ENCODE data around the gene FCGR2B.

DNA sequence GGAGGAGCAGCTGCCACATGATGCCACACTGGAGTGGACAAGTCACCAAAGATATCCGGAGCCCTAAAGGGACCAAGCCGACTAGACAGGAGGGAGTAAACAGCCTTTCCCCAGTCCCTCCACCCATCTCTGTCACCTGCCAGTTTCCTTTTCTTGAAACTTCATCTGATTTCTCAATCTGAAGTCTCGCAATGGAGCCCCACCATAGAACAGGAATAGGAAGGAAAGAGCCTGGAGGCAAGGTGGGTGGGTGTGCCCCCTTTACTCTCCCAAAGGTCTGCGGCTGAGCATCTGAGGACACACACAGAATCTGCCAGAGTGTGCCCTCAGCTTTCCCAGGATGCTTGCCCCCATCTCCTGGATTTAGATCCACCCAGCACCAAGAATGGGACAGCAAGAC lies 31.9 kb upstream of the FCGR2B start, which contains the start of gene FCGR3B:
- TF ChIP-seq, protein P1, sequence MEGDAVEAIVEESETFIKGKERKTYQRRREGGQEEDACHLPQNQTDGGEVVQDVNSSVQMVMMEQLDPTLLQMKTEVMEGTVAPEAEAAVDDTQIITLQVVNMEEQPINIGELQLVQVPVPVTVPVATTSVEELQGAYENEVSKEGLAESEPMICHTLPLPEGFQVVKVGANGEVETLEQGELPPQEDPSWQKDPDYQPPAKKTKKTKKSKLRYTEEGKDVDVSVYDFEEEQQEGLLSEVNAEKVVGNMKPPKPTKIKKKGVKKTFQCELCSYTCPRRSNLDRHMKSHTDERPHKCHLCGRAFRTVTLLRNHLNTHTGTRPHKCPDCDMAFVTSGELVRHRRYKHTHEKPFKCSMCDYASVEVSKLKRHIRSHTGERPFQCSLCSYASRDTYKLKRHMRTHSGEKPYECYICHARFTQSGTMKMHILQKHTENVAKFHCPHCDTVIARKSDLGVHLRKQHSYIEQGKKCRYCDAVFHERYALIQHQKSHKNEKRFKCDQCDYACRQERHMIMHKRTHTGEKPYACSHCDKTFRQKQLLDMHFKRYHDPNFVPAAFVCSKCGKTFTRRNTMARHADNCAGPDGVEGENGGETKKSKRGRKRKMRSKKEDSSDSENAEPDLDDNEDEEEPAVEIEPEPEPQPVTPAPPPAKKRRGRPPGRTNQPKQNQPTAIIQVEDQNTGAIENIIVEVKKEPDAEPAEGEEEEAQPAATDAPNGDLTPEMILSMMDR (IDR thresholded peaks at IDR 0.05; ENCODE audit: borderline replicate concordance, extremely low read depth, low read length, poor library complexity, severe bottlenecking): no peak
- TF ChIP-seq EZH2 (IDR thresholded peaks at IDR 0.05; ENCODE audit: borderline replicate concordance, low read depth, low read length, severe bottlenecking): no peak

Data from DND-41 (cell line).